Tibial nerve (tissue), 4 donors: ENCODE measurements around the gene EFCAB12. TPM values are rescaled to one million over a fixed set of nuclear protein-coding genes. Genes with fewer than 3 reads are reported as not detected.
A peak's percentile ranks its signal among the peaks of the same experiment; 100 is the strongest.

Source experiments
- DNase-seq, 2 donors: peaks; one replicate each; pipeline ENCODE4 v3.0.0-alpha.2; 2019; ENCODE audit warnings: low spot score in 2 of 2
- H3K27ac ChIP-seq, 4 donors: fragments of 200-600 bp; sonication (generic) in 3 of 4; one replicate each; pipeline ENCODE4 v1.5.1; 2017 to 2019; ENCODE audit warnings: mild to moderate bottlenecking in 1 of 4
- H3K27me3 ChIP-seq, 2 donors: fragments of 200-600 bp; sonication (generic) in 1 of 2; one replicate each; pipeline versions ENCODE4 v1.5.1 to v1.6.0; 2017 to 2019
- H3K36me3 ChIP-seq, 3 donors: fragments of 200-600 bp; sonication (generic); one replicate each; pipeline ENCODE4 v1.5.1; 2018 to 2019
- H3K4me1 ChIP-seq, 4 donors: fragments of 200-600 bp; sonication (generic) in 3 of 4; one replicate each; pipeline ENCODE4 v1.5.1; 2017 to 2019
- H3K4me3 ChIP-seq, 4 donors: fragments of 200-600 bp; sonication (generic) in 3 of 4; one replicate each; pipeline ENCODE4 v1.5.1; 2017 to 2019; ENCODE audit warnings: mild to moderate bottlenecking in 1 of 4, moderate library complexity in 1 of 4
- H3K9me3 ChIP-seq, 4 donors: fragments of 200-600 bp; sonication (generic) in 3 of 4; one replicate each; pipeline ENCODE4 v1.5.1; 2017 to 2019
- CTCF ChIP-seq, 5 experiments: fragments of 200-600 bp in 3 of 5; fragments of 450-650 bp in 2 of 5; sonication (generic) in 3 of 5; IDR thresholded peaks; one replicate each; pipeline ENCODE4 v1.5.1; 2016 to 2019; ENCODE audit warnings: antibody characterized with exemption in 5 of 5, mild to moderate bottlenecking in 3 of 5, moderate library complexity in 2 of 5
- EP300 ChIP-seq, 2 donors: sonication (generic); formaldehyde crosslinking; IDR thresholded peaks; one replicate each; pipeline ENCODE4 v1.6.1; 2017; ENCODE audit warnings: antibody characterized with exemption in 2 of 2, mild to moderate bottlenecking in 1 of 2
- POLR2A ChIP-seq, 2 donors: fragments of 450-650 bp; IDR thresholded peaks; one replicate each; pipeline ENCODE4 v1.6.1; 2017; ENCODE audit warnings: antibody characterized with exemption in 2 of 2, mild to moderate bottlenecking in 2 of 2, moderate library complexity in 2 of 2
- WGBS, 2 donors: methylation state at CpG; one replicate each; pipeline ENCODE4 v1.1.5; 2018; 5-methylcytosine and 5-hydroxymethylcytosine counted together
- total RNA-seq, 4 donors: library from RNA; depleted of rRNA; stranded (reverse); fragments of >200 nt; gene quantifications; one replicate each; pipeline ENCODE4 v1.1.0, GENCODE V29; 2016

Gene EFCAB12
- total RNA-seq, 4 donors from 2014 or later = 0.22 to 2.2 (median 0.46) TPM

GRCh38 chr3:129446926-129447325 is 18.5 kb upstream of the EFCAB12 start:
- WGBS, 2 donors = 65 to 72% methylated on average over 1 of the region's 1 CpG
- peaks cover 0 to 49% (median 17%) of the 10 kb centered on the region in 4 donors for H3K4me1 ChIP-seq
- no peaks in the 10 kb centered on the region for H3K27me3 ChIP-seq
- TF ChIP-seq CTCF (IDR thresholded peaks at IDR 0.05) = no peak
- no peak for TF ChIP-seq EP300 (IDR thresholded peaks at IDR 0.05)
- TF ChIP-seq POLR2A (IDR thresholded peaks at IDR 0.05) = no peak
- peaks cover 0 to 10% (median 0%) of the 10 kb centered on the region in 3 donors for H3K36me3 ChIP-seq
- H3K27ac ChIP-seq = no peak overlapping the region
- H3K4me3 ChIP-seq = no peak overlapping the region
- no peaks in the 10 kb centered on the region for H3K9me3 ChIP-seq
- DNase-seq = no peak

GRCh38 chr3:129445471-129445870 is 17.0 kb upstream of the EFCAB12 start:
- Histone ChIP-seq H3K9me3 (no peaks in the 10 kb centered on the region), H3K4me1 (peaks cover 0 to 63% (median 31%) of the 10 kb centered on the region in 4 donors), H3K27ac (peak overlapping the region in 1 of 4 donors; percentile 18), H3K36me3 (no peaks in the 10 kb centered on the region), H3K4me3 (no peak overlapping the region), H3K27me3 (no peaks in the 10 kb centered on the region)
- WGBS, 2 donors = 82 to 95% methylated on average over 3 of the region's 3 CpGs
- DNase-seq = no peak
- no peak for TF ChIP-seq POLR2A (IDR thresholded peaks at IDR 0.05)
- TF ChIP-seq EP300 (IDR thresholded peaks at IDR 0.05) = no peak
- TF ChIP-seq CTCF (IDR thresholded peaks at IDR 0.05) = no peak

- H3K27me3 ChIP-seq = no peaks in the 10 kb centered on the region
These were observed 14.5 kb upstream of the EFCAB12 start for GRCh38 chr3:129442947-129443346.

GRCh38 chr3:129442486-129442885 is 14.1 kb upstream of the EFCAB12 start:
- DNase-seq = no peak
- Histone ChIP-seq H3K36me3 (peaks cover 0 to 6% (median 0%) of the 10 kb centered on the region in 3 donors), H3K27me3 (no peaks in the 10 kb centered on the region), H3K4me1 (peaks cover 0 to 62% (median 42%) of the 10 kb centered on the region in 4 donors), H3K4me3 (no peak overlapping the region), H3K27ac (peak overlapping the region; percentile 25 to 91 (median 58)), H3K9me3 (no peaks in the 10 kb centered on the region)
- TF ChIP-seq CTCF (IDR thresholded peaks at IDR 0.05) (no peak), POLR2A (IDR thresholded peaks at IDR 0.05) (no peak), EP300 (IDR thresholded peaks at IDR 0.05) (no peak)
- WGBS, 2 donors = 34 to 38% methylated on average over 2 of the region's 2 CpGs

More at GRCh38 chr3:129442947-129443346, 14.5 kb upstream of the EFCAB12 start:
- TF ChIP-seq CTCF (IDR thresholded peaks at IDR 0.05) (no peak), EP300 (IDR thresholded peaks at IDR 0.05) (no peak), POLR2A (IDR thresholded peaks at IDR 0.05) (no peak)
- DNase-seq = no peak
- H3K4me3 ChIP-seq = no peak overlapping the region
- no peaks in the 10 kb centered on the region for H3K9me3 ChIP-seq
- peak overlapping the region; percentile 25 to 91 (median 58) for H3K27ac ChIP-seq
- H3K36me3 ChIP-seq = peaks cover 0 to 1% (median 0%) of the 10 kb centered on the region in 3 donors
- peaks cover 0 to 57% (median 40%) of the 10 kb centered on the region in 4 donors for H3K4me1 ChIP-seq

- 5 to 6% methylated on average over 4 of the region's 4 CpGs for WGBS, 2 donors
- Histone ChIP-seq H3K36me3 (peaks cover 0 to 13% (median 0%) of the 10 kb centered on the region in 3 donors), H3K9me3 (no peaks in the 10 kb centered on the region), H3K27ac (peak overlapping the region in 3 of 4 donors; percentile 90 to 91 (median 91)), H3K4me1 (peaks cover 0 to 69% (median 42%) of the 10 kb centered on the region in 4 donors), H3K27me3 (no peaks in the 10 kb centered on the region), H3K4me3 (peak overlapping the region in 1 of 4 donors; percentile 81)
- DNase-seq = no peak
- TF ChIP-seq CTCF (IDR thresholded peaks at IDR 0.05) = no peak
- TF ChIP-seq EP300 (IDR thresholded peaks at IDR 0.05) = peak in 1 of 2 donors; percentile 57
- TF ChIP-seq POLR2A (IDR thresholded peaks at IDR 0.05) = no peak
These were observed 13.3 kb upstream of the EFCAB12 start for GRCh38 chr3:129441782-129442181.
